Superior temporal gyrus (tissue), 1 donor: Measurements from ENCODE around the gene CDK14.
"Not testable (repeated sequence)": the region's sequence is repeated elsewhere in the genome, so short reads cannot be mapped to it uniquely, and the experiment has no call there.

Experiments
- DNase-seq: peaks from one replicate; pipeline ENCODE4 v3.0.0-alpha.2; 2016; ENCODE audit errors: extremely low spot score

Gene CDK14

GRCh38 chr7:90897961-90898469 is 301.9 kb downstream of the CDK14 start:
- DNase-seq, result no peak

GRCh38 chr7:90900628-90901356 is 304.7 kb downstream of the CDK14 start:
- DNase-seq, result no peak

- no peak for DNase-seq
Observed at GRCh38 chr7:90903841-90904240, 307.7 kb downstream of the CDK14 start.

- no peak for DNase-seq
Observed at GRCh38 chr7:90910136-90910535, 314.0 kb downstream of the CDK14 start.

- no peak for DNase-seq
Observed at GRCh38 chr7:90916319-90916718, 320.2 kb downstream of the CDK14 start.

- no peak for DNase-seq
Observed at GRCh38 chr7:90917539-90917938, 321.4 kb downstream of the CDK14 start.

GRCh38 chr7:90918303-90918702 is 322.2 kb downstream of the CDK14 start:
- DNase-seq, result no peak

- no peak for DNase-seq
Observed at GRCh38 chr7:90919816-90920215, 323.7 kb downstream of the CDK14 start.

- no peak for DNase-seq
Observed at GRCh38 chr7:90920336-90920735, 324.2 kb downstream of the CDK14 start.

- DNase-seq, result no peak
Observed at GRCh38 chr7:90923541-90923997, 327.4 kb downstream of the CDK14 start.

- DNase-seq, result not testable (repeated sequence)
Observed at GRCh38 chr7:90928700-90929424, 332.7 kb downstream of the CDK14 start.

GRCh38 chr7:90931986-90932916 is 336.1 kb downstream of the CDK14 start:
- DNase-seq, result no peak

GRCh38 chr7:90933041-90933440 is 336.9 kb downstream of the CDK14 start:
- no peak for DNase-seq

- DNase-seq, result no peak
Observed at GRCh38 chr7:90933984-90934383, 337.9 kb downstream of the CDK14 start.

- DNase-seq, result no peak
Observed at GRCh38 chr7:90938371-90938770, 342.2 kb downstream of the CDK14 start.

- no peak for DNase-seq
Observed at GRCh38 chr7:90939666-90940065, 343.5 kb downstream of the CDK14 start.

GRCh38 chr7:90944021-90944420 is 347.9 kb downstream of the CDK14 start:
- DNase-seq, result no peak

- DNase-seq, result no peak
Observed at GRCh38 chr7:90945104-90945787, 349.1 kb downstream of the CDK14 start.

GRCh38 chr7:90946730-90947501 is 350.8 kb downstream of the CDK14 start:
- DNase-seq, result no peak

- DNase-seq, result no peak
Observed at GRCh38 chr7:90948085-90948484, 352.0 kb downstream of the CDK14 start.

- no peak for DNase-seq
Observed at GRCh38 chr7:90951229-90951628, 355.1 kb downstream of the CDK14 start.
